GM12878 (cell line): ENCODE data around the gene ZNF777. TPM values are rescaled to one million over a fixed set of nuclear protein-coding genes. Genes with fewer than 3 reads are reported as not detected.

ENCODE experiments used
- ATAC-seq: fragments of 200-7000 bp; cut with Tn5 transposase; 3 replicates; pipeline ENCODE4 v1.9.1; 2020; ENCODE audit warnings: mild to moderate bottlenecking, moderate library complexity
- BruUV-seq: library from RNA; stranded (reverse); fragments of 400-500 nt; replicated peaks from 2 replicates; lab custom pipeline; 2021; lab: Mats Ljungman, UMichigan
- CTCF ChIA-PET: fragments of 300-600 bp; sonication (Branson Sonifier 250); formaldehyde crosslinking; extraction: SDS; loops from one replicate; lab custom pipeline; 2021; ENCODE audit warnings: inconsistent platforms; lab: Yijun Ruan, JAX
- POLR2A ChIA-PET: fragments of 350-600 bp; formaldehyde crosslinking; extraction: SDS; loops from one replicate; lab custom pipeline; 2021; ENCODE audit warnings: inconsistent platforms; lab: Charles Lee
- RAD21 ChIA-PET: fragments of 300-600 bp; sonication (Branson Sonifier 250); formaldehyde crosslinking; loops from one replicate; lab custom pipeline; 2023; ENCODE audit warnings: antibody characterized with exemption; ENCODE audit not compliant: unreplicated experiment; lab: Charles Lee
- SMC1A ChIA-PET: fragments of 300-600 bp; sonication (Branson Sonifier 250); formaldehyde crosslinking; loops from one replicate; lab custom pipeline; 2023; ENCODE audit not compliant: unreplicated experiment, uncharacterized antibody; lab: Charles Lee
- DNase-seq: peaks from one replicate; pipeline ENCODE4 v3.0.0-alpha.2; 2011; ENCODE audit warnings: low read depth, low spot score
- FAIRE-seq: peaks from 3 replicates; lab custom pipeline; 2011; peaks lifted over from hg19 to GRCh38; lab: Jason Lieb, UNC
- H2AFZ ChIP-seq: 2 replicates; pipeline ENCODE4 v1.6.0; 2011; ENCODE audit warnings: low read depth, low read length, control low read depth; ENCODE audit not compliant: control insufficient read depth
- H3K27ac ChIP-seq: 2 replicates; pipeline ENCODE4 v1.5.1; 2011; ENCODE audit warnings: control low read depth; ENCODE audit not compliant: control insufficient read depth, insufficient read depth
- H3K27me3 ChIP-seq, 2 experiments: replicated peaks in 1 of 2; 2 replicates each; pipeline versions ENCODE4 v1.6.0 to v1.6.1; 2011; ENCODE audit warnings: low read length in 1 of 2; ENCODE audit not compliant: control insufficient read depth in 2 of 2, insufficient read depth in 2 of 2
- H3K36me3 ChIP-seq, 2 experiments: 2 replicates each; pipeline ENCODE4 v1.5.1; 2011; ENCODE audit warnings: low read length in 1 of 2; ENCODE audit not compliant: control insufficient read depth in 2 of 2, insufficient read depth in 2 of 2
- H3K4me1 ChIP-seq: 2 replicates; pipeline ENCODE4 v1.6.1; 2011; ENCODE audit warnings: mild to moderate bottlenecking, low read length, moderate library complexity, mixed read lengths; ENCODE audit not compliant: control insufficient read depth, insufficient read depth
- H3K4me2 ChIP-seq: 2 replicates; pipeline ENCODE4 v1.6.0; 2011; ENCODE audit warnings: control low read depth; ENCODE audit not compliant: control insufficient read depth, insufficient read depth
- H3K4me3 ChIP-seq: fragments of 200-600 bp; sonication (generic); 2 replicates; pipeline ENCODE4 v1.5.1; 2016
- H3K79me2 ChIP-seq: 2 replicates; pipeline ENCODE4 v1.6.0; 2011; ENCODE audit warnings: low read length; ENCODE audit not compliant: control insufficient read depth, insufficient read depth
- H3K9ac ChIP-seq: 2 replicates; pipeline ENCODE4 v1.8.0; 2011; ENCODE audit warnings: low read length, control low read depth, mixed read lengths; ENCODE audit not compliant: control insufficient read depth, insufficient read depth
- H3K9me3 ChIP-seq: replicated peaks from 3 replicates; pipeline ENCODE4 v1.5.1; 2011; ENCODE audit warnings: mild to moderate bottlenecking, low read length; ENCODE audit not compliant: control insufficient read depth, insufficient read depth
- H4K20me1 ChIP-seq: 2 replicates; pipeline ENCODE4 v1.6.0; 2011; ENCODE audit not compliant: control insufficient read depth, insufficient read depth
- BCL11A ChIP-seq: IDR thresholded peaks from 2 replicates; pipeline ENCODE4 v1.6.1; 2011; ENCODE audit warnings: low read depth, low read length
- CREB1 ChIP-seq: IDR thresholded peaks from 2 replicates; pipeline ENCODE4 v1.6.1; 2012; ENCODE audit warnings: low read depth, mild to moderate bottlenecking, inconsistent platforms
- EGR1 ChIP-seq, 2 experiments: IDR thresholded peaks; 1 replicate in 1 of 2; 2 replicates in 1 of 2; pipeline ENCODE4 v1.6.1; 2011 to 2012; ENCODE audit warnings: low read depth in 2 of 2, low read length in 2 of 2, borderline replicate concordance in 1 of 2, mild to moderate bottlenecking in 1 of 2, moderate library complexity in 1 of 2
- FOS ChIP-seq: IDR thresholded peaks from 3 replicates; pipeline ENCODE4 v1.6.1; 2011; ENCODE audit warnings: borderline replicate concordance; ENCODE audit not compliant: insufficient read length; ENCODE audit errors: extremely low read depth
- GATAD2B ChIP-seq: fragments of 450-650 bp; conservative IDR thresholded peaks from 2 replicates; pipeline ENCODE4 v1.6.1; 2017; ENCODE audit warnings: low read depth, mild to moderate bottlenecking, moderate library complexity
- KLF5 ChIP-seq: fragments of 450-650 bp; IDR thresholded peaks from 2 replicates; pipeline ENCODE4 v1.6.1; 2014; ENCODE audit warnings: mild to moderate bottlenecking; ENCODE audit not compliant: partially characterized antibody
- NFXL1 ChIP-seq: fragments of 450-650 bp; IDR thresholded peaks from 2 replicates; pipeline ENCODE4 v1.6.1; 2017; ENCODE audit warnings: antibody characterized with exemption, mild to moderate bottlenecking, borderline replicate concordance
- STAT1 ChIP-seq: fragments of 450-650 bp; conservative IDR thresholded peaks from 2 replicates; pipeline ENCODE4 v1.6.1; 2014; ENCODE audit warnings: antibody characterized with exemption, mild to moderate bottlenecking
- ZBED1 ChIP-seq: IDR thresholded peaks from 2 replicates; pipeline ENCODE4 v1.6.1; 2016; ENCODE audit warnings: borderline replicate concordance
- ZZZ3 ChIP-seq: IDR thresholded peaks from 2 replicates; pipeline ENCODE4 v1.6.1; 2011; ENCODE audit warnings: low read depth; ENCODE audit not compliant: control insufficient read depth, insufficient read length
- WGBS: methylation state at CpG from one replicate; pipeline ENCODE4 v1.1.6; 2016; ENCODE audit warnings: low lambda C conversion rate; ENCODE audit not compliant: insufficient replicate concordance, insufficient coverage; ENCODE audit errors: missing lambda C conversion rate; 5-methylcytosine and 5-hydroxymethylcytosine counted together
- in situ Hi-C: fragments of 300-500 bp; cut with MboI; formaldehyde crosslinking; loops from 9 replicates; pipeline ENCODE4 v1.14.3; 2018; ENCODE audit warnings: mixed read lengths
- intact Hi-C: fragments of 100-400 bp; cut with micrococcal nuclease; formaldehyde crosslinking; loops from one replicate; pipeline ENCODE4 v1.14.2; 2022; ENCODE audit not compliant: unreplicated experiment
- polyA plus RNA-seq, 11 experiments: library from polyadenylated mRNA; depleted of rRNA in 4 of 11; unstranded in 6 of 11; stranded (reverse) in 5 of 11; fragments of >200 nt; fragmentation: Nextera tagmentation in 4 of 11; fragmentation: Illumina TruSeq in 1 of 11; extraction: Ambion mirVana in 4 of 11; extraction: Trizol in 1 of 11; gene quantifications; 1 replicate in 1 of 11; 2 replicates in 10 of 11; pipeline versions ENCODE4 v1.2.1 to v1.2.3, GENCODE V29; 2011 to 2016; ENCODE audit warnings: inconsistent platforms in 2 of 11, missing spikeins in 2 of 11, low read depth in 1 of 11
- total RNA-seq, 4 experiments: library from RNA; depleted of rRNA in 3 of 4; stranded (reverse); fragments of >200 nt in 3 of 4; fragmentation: Illumina TruSeq in 1 of 4; extraction: Trizol in 1 of 4; gene quantifications; 2 replicates each; pipeline versions ENCODE4 v1.2.1 to v1.2.3, GENCODE V29; 2013 to 2021
- TF ChIP-seq, protein P1 (sequence below): IDR thresholded peaks from 2 replicates; pipeline ENCODE4 v1.6.1; 2012; ENCODE audit warnings: low read depth, low read length, improper control_type of control experiment
- TF ChIP-seq, protein P2 (sequence below): IDR thresholded peaks from 2 replicates; pipeline ENCODE4 v1.6.1; 2011; ENCODE audit warnings: borderline replicate concordance, low read depth, mild to moderate bottlenecking, moderate library complexity, low read length; ENCODE audit not compliant: insufficient read depth, poor library complexity, severe bottlenecking
- TF ChIP-seq, protein P3 (sequence below): fragments of 450-650 bp; IDR thresholded peaks from 2 replicates; pipeline ENCODE4 v1.6.1; 2017; ENCODE audit warnings: mild to moderate bottlenecking, low read depth, inconsistent platforms; ENCODE audit not compliant: poor library complexity, severe bottlenecking
- TF ChIP-seq, protein P4 (sequence below): fragments of 450-650 bp; IDR thresholded peaks from 2 replicates; pipeline ENCODE4 v1.6.1; 2016; ENCODE audit warnings: mild to moderate bottlenecking, moderate library complexity, borderline replicate concordance

Gene ZNF777
- total and polyA plus RNA-seq, 10 of the 15 experiments (the other 5 are each of a cell fraction or from before 2014, with no cell fraction given): 0.03 to 16.0 (median 3.7) TPM

DNA sequence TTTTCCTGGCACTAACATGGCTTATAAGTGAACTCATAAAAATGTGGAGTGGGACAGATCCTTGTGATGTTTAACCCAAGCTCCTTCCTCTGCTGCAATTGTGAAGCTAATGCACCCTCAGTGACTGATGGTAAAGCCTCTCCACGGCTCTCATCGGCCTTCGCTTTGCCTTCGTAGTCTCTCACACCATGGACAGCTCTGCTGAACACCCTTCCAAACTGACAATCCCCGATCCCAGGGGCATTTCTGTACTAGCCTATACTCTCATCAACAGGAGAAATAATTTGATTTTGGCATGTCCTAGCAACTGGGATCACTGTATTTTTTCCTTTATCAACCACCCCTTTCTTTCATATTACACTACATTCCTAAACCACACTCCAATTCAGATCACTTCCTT, 6.1 kb downstream of the ZNF777 start (continued):
- TF ChIP-seq ZZZ3 (no peak), ZBED1 (no peak), KLF5 (no peak), GATAD2B (no peak)
- TF ChIP-seq, protein P1, sequence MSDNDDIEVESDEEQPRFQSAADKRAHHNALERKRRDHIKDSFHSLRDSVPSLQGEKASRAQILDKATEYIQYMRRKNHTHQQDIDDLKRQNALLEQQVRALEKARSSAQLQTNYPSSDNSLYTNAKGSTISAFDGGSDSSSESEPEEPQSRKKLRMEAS: no peak
- TF ChIP-seq, protein P2, sequence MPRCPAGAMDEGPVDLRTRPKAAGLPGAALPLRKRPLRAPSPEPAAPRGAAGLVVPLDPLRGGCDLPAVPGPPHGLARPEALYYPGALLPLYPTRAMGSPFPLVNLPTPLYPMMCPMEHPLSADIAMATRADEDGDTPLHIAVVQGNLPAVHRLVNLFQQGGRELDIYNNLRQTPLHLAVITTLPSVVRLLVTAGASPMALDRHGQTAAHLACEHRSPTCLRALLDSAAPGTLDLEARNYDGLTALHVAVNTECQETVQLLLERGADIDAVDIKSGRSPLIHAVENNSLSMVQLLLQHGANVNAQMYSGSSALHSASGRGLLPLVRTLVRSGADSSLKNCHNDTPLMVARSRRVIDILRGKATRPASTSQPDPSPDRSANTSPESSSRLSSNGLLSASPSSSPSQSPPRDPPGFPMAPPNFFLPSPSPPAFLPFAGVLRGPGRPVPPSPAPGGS: no peak
- TF ChIP-seq, protein P3, sequence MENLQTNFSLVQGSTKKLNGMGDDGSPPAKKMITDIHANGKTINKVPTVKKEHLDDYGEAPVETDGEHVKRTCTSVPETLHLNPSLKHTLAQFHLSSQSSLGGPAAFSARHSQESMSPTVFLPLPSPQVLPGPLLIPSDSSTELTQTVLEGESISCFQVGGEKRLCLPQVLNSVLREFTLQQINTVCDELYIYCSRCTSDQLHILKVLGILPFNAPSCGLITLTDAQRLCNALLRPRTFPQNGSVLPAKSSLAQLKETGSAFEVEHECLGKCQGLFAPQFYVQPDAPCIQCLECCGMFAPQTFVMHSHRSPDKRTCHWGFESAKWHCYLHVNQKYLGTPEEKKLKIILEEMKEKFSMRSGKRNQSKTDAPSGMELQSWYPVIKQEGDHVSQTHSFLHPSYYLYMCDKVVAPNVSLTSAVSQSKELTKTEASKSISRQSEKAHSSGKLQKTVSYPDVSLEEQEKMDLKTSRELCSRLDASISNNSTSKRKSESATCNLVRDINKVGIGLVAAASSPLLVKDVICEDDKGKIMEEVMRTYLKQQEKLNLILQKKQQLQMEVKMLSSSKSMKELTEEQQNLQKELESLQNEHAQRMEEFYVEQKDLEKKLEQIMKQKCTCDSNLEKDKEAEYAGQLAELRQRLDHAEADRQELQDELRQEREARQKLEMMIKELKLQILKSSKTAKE: no peak

DNA sequence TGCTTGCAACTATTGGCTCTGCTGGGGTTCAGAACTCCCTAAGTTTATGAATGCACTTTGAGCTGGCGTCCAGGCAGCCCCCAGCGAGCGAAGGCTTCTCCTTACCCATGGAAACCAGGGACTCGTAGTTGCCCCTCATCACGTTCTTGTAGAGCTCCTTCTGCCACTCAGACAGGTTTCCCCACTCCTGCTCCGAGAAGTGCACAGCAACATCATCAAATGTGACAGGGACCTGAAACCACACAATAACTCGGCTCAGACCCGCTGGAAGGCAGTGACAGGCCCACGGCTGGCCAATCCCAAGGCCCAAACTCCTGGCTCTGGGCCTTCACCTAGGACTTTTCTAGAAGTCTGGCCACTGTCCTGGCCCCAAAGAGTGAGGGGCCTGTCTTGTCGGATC, 6.9 kb downstream of the ZNF777 start:
- no peak overlapping the region for H3K4me3 ChIP-seq
- 0 out of 2 replicates have a peak, but pooled peaks cover 6% of the 10 kb centered on the region for H3K4me1 ChIP-seq
- no peaks in the 10 kb centered on the region for H3K9me3 ChIP-seq
- no peak for ATAC-seq
- no peak overlapping the region for H3K4me2 ChIP-seq
- ChIA-PET POLR2A (no interaction called here), SMC1A (no interaction called here), RAD21 (no interaction called here), CTCF (no interaction called here)
- no peaks in the 10 kb centered on the region for H4K20me1 ChIP-seq
- H3K79me2 ChIP-seq: peaks cover 3% of the 10 kb centered on the region
- no peak for DNase-seq
- no peak for FAIRE-seq
- 94% methylated on average over 10 of the region's 10 CpGs for WGBS
- intact Hi-C loops: no loop called here
- H3K9ac ChIP-seq: no peak overlapping the region
- in situ Hi-C loops: no loop called here
- H2AFZ ChIP-seq: no peak overlapping the region
- no peak overlapping the region for H3K27ac ChIP-seq
- H3K27me3 ChIP-seq: no peaks in the 10 kb centered on the region
- peaks cover 4 to 17% of the 10 kb centered on the region in 2 experiments; a peak in 3 of 4 replicates for H3K36me3 ChIP-seq
- no TSS peak for BruUV-seq
- no peak for TF ChIP-seq STAT1
- TF ChIP-seq, protein P4, sequence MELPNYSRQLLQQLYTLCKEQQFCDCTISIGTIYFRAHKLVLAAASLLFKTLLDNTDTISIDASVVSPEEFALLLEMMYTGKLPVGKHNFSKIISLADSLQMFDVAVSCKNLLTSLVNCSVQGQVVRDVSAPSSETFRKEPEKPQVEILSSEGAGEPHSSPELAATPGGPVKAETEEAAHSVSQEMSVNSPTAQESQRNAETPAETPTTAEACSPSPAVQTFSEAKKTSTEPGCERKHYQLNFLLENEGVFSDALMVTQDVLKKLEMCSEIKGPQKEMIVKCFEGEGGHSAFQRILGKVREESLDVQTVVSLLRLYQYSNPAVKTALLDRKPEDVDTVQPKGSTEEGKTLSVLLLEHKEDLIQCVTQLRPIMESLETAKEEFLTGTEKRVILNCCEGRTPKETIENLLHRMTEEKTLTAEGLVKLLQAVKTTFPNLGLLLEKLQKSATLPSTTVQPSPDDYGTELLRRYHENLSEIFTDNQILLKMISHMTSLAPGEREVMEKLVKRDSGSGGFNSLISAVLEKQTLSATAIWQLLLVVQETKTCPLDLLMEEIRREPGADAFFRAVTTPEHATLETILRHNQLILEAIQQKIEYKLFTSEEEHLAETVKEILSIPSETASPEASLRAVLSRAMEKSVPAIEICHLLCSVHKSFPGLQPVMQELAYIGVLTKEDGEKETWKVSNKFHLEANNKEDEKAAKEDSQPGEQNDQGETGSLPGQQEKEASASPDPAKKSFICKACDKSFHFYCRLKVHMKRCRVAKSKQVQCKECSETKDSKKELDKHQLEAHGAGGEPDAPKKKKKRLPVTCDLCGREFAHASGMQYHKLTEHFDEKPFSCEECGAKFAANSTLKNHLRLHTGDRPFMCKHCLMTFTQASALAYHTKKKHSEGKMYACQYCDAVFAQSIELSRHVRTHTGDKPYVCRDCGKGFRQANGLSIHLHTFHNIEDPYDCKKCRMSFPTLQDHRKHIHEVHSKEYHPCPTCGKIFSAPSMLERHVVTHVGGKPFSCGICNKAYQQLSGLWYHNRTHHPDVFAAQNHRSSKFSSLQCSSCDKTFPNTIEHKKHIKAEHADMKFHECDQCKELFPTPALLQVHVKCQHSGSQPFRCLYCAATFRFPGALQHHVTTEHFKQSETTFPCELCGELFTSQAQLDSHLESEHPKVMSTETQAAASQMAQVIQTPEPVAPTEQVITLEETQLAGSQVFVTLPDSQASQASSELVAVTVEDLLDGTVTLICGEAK: no peak
- no peak for TF ChIP-seq CREB1
- TF ChIP-seq EGR1 (IDR thresholded peaks at IDR 0.05; ENCODE audit: borderline replicate concordance in 1 of 2, low read depth in 2 of 2, low read length in 2 of 2): no peak
- no peak for TF ChIP-seq FOS
- TF ChIP-seq BCL11A: no peak
- no peak for TF ChIP-seq NFXL1
